HG03039 (cell line): ENCODE results near the gene SLC13A5.
"Not testable (repeated sequence)": the region's sequence is repeated elsewhere in the genome, so short reads cannot be mapped to it uniquely, and the experiment has no call there.

ENCODE experiments used
- ATAC-seq: cut with Tn5 transposase; IDR thresholded peaks from one replicate; pipeline ENCODE4 v1.9.1; 2021; ENCODE audit warnings: mild to moderate bottlenecking, moderate library complexity; ENCODE audit not compliant: unreplicated experiment

SLC13A5 gene

DNA sequence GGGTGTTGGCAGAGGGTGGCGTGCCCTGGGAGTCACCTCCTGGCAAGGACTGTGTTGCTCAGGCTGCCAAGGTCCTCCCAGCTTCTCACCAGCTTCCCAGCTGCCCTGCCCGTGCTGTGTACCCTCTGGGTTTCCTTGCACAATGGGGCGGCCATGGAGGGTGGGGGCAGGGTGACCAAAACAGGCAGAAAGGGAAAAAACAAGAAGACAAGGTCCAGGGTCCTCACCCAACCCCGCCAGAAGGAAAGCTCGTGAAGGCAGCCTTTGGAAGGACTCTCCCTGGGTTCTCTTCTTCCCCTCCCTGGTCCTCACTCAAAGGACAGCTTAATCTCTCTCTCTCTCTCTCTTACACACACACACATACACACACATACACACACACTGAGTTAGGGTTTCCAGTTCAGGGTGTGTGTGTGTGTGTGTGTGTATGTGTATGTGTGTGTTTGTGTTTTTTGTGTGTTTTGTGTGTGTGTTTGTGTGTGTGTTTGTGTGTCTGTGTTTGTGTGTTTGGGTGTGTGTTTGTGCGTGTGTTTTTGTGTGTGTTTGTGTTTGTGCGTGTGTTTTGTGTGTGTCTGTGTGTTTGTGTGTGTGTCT lies 2.0 kb downstream of the SLC13A5 start:
- ATAC-seq = no peak

DNA sequence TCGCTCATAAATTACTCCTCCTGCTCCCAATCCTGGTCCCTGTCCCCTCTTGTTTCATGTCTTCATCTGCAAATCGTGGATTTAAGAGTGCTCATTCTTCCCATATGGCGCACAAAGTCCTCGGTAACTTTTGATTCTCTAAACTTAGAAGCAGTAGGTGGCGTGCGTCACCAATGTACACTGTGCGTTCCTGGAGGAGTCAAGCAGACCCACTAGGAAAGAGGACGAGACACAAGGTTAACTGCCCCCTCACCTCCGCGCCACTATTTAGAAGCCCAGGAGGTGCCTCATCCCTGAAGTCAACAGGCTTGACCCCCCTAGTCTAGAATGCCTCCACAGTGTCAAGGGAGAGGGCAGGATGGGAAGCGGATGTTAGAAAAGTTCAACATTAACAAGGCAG lies 2.9 kb downstream of the SLC13A5 start:
- ATAC-seq = no peak

DNA sequence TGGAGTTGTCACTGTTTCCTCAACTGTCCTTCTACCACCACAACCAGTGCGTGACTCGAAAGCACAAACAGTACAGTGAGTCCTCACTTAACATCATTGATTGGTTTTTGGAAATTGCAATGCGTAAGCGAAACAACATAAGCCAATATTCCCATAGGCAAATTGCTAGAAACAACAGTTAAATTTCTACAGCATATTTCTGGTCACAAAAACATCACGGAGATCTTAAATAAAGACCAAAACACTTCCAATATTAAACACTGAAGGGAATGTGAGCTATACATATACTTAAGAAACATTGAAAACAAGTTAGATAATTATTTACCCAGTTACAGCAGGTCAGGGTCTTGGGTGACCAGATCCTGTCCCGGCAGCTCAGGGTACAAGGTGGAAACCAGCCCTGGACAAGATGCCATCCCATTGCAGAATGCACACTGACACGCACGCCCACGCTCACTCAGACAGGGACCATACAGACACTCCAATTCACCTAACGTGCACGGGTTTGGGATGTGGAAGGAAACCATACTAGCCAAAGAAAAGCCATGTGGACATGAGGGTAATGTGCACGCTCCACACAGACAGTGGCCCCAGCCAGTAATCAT lies 4.7 kb downstream of the SLC13A5 start:
- ATAC-seq = no peak

DNA sequence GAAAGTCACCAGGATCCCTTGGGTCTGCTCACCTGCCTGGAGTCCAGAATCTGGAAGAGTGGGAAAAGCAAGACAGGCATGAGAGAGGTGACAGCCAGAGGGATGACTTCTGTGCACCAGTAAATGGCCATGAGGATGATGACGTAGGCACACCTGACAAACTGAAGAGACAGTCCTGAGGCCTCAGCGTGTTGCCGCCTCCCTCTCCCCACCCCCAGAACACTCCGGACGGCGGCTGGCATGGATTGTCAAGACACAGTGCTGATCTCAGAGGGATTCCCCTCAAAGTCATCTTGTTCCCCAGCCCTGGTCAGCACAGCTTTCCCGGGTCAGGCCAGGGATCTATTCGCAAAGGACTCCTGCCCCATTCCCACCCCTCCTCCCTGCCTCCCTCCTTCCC lies 6.2 kb downstream of the SLC13A5 start:
- no peak for ATAC-seq

DNA sequence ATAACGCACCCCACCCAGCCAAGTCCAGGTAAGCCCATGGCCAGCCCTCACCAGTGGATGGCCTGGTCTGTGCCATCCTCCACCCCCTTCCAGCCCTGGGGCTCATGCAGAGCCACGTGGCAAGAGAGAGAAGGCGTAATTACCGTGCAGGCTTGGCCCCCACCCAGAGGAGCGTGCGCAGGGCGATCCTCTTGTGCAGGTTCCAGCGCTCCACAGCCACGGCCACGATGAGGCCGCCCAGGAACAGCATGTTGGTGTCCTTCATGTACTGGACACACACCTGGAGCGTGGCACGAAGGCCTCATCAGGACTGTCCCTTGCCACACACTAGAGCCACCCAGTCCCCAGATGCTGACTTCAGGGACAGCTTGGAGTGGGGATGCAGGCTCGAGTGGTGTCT lies 6.7 kb downstream of the SLC13A5 start:
- ATAC-seq = no peak

DNA sequence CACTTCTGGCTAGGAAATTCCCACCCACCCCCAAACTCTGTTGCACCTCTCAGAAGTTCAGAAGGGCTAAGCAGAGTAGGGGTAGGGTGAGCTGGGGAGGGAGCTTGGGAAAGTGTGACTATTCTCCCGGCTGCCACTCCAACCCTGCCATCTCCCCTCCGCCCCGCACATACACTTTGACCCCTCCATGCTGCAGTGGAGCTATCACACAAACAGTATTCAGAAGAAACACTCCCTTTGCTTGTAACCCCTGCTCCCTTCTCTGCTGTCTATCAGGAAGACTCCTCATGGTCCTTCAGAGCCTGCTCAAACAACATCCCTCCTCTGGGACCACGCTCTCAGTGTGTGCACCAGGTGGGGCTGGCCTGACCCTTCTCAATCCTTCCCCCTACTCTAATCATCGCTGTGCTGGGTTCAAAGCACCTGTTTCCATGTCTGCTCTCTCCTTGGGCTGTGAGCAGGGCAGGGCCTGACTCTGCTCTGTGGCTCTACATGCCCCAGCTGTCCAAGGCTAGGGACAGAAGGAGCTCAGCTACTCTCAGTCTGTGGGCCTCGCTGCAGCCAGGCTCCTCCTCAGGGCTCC lies 8.6 kb downstream of the SLC13A5 start:
- no peak for ATAC-seq

DNA sequence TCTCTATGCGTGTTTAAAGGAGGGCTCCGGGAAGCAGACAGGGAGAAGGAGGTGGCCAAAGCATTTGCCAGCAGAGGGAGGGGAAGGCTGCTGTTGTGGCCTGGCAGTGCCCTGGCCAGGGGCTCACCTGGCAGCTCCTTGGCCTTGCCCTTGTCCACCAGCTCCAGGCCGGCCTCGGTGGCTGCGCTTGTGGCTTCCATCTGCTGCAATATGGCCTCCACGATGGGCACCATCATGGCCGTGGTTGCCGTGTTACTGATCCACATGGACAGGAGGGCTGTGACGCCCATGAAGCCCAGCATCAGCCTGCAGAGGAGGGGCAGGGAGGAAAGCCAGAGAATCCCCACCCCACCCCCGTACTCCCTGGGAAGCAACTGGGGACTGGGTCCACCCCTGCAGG lies 9.4 kb downstream of the SLC13A5 start:
- no peak for ATAC-seq

DNA sequence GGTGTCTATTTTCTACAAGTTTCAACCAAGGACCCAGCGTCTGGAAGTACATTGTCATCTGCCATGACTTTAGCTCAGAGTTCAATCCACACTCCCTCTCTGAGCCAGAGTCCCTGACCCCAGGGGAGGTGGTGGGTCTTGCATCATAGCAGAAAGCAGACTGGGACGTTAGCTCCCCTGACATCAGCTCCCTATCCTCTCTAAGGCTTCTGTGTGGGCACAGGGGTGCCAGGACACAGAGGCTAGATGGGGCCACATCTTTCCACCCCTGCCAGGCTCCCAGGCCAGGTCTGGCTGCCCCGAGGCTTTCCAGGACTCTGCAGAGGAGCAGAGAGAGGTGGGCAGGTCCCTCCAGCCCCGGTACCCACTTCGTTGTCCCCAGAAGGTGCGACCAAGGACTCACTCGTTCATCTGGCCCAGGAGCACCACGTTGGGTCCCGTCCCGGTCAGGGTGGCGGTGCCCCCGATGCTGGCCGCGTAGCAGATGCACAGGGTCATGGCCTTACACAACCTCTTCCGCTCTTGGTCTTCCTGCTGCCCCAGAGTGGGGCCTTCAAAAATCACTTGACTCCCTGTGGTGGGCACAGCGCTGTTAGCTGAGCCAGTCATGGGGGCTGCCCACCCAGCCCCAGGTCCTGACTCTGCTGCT lies 10.5 kb downstream of the SLC13A5 start:
- no peak for ATAC-seq

DNA sequence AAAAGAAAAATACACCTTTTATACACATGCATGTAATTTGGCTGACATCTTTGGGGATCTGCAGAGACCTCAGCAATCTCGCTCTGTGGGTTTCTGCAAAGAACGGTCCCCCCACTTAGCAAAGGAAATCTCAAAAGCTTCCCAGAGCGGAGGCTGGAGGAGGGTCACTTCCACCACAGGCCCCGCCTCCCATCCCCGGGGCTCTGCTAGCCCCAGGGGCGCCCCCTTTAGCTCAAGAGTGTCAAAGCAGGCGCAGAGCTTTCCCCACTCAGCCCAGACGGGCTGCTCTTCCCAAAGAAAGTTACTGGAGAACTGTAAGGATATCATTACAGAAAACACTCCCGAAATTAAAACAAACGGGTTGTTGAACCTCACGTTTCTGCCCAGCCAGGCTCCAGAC lies 11.4 kb downstream of the SLC13A5 start:
- no peak for ATAC-seq

DNA sequence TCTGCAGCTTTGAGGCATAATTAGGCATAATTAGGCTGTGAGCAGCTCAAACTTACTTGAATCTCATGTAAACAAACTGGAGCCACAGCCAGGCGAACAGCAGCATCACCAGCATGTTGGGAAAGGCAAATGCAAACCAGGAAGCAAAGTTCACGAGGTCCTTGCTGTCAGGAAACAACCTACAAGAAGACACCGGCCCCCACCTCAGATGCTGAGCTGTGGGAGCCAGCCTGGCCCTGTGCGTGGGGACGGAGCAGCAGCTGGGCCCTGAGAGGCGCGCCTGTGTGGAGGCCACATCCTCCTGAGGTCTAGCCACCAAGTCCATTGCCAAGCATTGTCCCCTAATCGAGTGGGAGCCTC lies 12.2 kb downstream of the SLC13A5 start:
- ATAC-seq = no peak

DNA sequence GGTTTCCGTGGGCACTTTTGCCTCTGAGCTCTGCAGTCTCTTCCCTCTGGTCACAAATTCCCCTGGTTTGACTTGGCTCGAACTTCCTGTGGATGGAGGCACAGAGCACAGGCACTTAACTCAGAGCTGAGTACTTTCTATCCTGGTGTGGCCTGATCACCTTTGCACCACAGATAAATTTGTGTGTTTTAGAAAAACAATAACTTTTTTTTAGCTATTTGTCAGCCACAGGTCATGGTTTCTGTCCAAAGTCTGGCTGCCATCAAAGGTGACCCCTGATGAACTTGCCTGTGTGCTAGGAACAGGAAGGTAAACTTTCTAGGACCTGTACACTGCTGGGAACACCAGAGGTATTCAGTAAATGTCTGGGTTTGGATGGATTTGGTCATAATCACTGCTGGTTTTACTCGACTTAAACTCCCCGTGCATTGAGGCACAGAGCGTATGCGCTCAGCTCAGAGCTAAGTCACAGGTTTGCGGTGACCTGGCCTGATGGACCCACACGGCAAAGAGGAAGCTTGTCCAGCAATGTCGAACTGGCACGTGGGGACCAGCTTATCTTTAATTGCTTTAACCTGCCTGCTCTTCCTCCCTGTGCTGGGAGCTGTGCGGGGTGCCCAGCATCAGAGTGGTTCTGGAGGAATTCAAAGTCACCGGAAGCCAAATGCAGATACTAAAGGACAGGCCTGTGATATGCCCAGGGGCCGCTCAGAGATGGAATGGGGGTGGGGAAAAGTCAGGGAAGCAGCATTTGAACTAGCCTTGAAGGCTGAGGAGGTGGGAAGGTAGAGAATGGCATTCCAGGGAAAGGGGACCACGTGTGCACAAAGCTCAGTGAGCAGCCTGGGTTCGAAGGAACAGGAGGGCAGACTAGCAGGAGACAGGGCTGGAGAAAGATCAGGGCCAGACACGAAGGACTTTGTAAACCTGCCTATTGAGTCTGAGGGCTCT lies 12.9 kb downstream of the SLC13A5 start:
- no peak for ATAC-seq

DNA sequence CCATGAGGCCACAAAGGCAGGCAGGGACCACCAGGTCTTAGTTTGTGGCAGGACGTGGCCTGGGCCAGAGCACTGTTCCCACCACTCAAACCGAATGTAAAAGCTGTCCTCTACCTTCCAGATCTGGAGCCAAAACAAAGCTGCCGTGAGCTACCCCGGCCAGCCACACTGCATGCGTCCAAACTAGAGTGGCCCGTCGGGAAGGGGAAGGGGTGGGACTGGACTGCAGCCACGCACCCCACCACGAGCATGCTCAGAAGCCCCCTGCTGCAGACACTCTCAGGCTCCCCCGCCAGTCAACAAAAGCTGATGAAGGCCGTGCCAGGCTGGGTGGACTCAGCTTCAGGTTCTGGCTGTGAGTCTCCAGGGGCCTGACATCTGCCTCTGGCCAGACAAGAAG lies 15.2 kb downstream of the SLC13A5 start:
- ATAC-seq = no peak

DNA sequence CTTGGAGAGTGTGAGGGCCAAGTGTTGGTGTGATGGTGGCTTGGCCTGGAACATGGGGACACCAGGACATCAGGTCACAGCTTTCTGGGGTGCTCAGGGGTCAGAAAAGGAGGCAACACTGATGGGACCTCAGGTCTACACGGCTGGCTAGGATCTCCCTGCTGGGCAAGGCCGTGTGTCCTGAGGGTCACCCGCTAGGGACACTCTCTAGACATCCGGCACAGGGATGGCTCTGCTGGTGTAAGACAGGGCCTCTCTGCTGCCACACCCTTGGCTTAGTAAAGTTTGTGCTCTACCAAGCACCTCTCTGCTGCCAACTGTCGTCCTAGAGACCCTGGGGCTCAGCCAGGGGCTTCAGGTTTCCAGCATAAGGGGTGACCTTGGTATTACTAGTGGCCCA lies 16.3 kb downstream of the SLC13A5 start:
- no peak for ATAC-seq

DNA sequence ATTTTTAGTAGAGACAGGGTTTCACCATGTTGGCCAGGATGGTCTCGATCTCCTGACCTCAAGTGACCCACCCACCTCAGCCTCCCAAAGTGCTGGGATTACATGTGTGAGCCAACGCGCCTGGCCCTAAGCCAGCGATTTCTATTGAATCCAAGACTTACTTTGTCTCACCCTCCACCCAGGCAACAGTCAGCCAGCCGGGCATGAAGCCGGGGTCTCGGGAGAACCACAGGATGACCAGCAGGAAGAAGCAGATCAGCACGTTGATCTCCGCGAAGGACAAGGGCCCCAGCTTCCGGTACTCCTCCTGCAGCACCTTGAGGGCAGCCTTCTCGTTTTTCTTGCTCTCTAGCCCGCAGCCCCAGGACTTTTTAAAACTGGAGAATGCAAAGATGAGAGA lies 17.6 kb downstream of the SLC13A5 start:
- no peak for ATAC-seq

DNA sequence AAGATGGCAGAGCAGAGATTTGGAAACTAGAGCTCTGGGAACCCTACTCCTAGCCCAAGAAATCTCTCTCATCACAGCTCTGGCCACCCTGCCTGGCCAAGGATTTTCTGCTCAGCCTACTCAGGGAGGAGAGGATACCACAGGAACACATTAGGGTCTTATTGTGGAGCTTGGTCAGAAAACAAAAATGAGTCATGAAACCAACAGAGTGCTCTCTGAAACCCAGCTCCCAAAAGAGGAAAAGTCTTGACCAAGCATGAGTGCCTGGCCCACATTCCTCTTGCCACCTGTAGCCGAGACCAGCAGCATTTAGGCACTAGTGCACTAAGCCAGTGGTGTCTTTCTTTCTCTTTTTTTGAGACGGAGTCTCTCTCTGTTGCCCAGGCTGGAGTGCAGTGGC lies 18.1 kb downstream of the SLC13A5 start:
- no peak for ATAC-seq

DNA sequence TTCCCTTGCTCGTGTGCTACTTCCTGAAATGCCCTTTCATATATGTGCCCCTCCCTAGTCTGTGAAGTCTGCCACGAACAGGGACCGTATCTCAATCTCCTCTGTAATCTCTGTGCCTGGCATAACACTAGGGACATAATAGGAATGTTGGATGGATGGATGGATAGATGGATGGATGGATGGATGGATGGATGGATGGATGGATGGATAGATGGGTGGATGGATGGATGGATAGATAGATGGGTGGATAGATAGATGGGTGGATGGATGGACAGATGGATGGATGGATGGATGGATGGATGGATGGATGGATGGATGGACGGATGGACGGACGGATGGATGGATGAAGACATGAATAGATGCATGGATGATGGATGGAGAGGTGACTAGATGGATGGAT lies 21.2 kb downstream of the SLC13A5 start:
- not testable (repeated sequence) for ATAC-seq

DNA sequence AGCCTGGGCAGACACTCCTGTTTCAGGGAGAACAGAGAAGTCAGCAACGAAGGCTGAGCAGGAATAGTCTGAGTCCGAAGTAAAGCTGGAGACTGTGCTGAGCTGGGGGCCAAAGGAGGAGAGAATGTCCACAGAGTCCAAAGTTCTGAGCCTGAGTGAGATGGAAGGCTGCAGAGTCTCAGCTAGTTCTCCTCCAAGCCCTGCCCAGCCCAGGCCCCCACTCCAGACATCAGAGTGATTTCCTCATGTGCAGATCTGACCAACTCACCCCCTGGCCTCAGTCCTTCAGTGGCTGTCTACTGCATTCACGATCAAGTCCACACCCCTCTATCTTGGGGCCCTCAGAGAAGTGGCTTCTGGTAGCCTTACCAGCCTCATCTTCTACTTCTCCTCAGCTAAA lies 21.6 kb downstream of the SLC13A5 start:
- ATAC-seq = no peak

DNA sequence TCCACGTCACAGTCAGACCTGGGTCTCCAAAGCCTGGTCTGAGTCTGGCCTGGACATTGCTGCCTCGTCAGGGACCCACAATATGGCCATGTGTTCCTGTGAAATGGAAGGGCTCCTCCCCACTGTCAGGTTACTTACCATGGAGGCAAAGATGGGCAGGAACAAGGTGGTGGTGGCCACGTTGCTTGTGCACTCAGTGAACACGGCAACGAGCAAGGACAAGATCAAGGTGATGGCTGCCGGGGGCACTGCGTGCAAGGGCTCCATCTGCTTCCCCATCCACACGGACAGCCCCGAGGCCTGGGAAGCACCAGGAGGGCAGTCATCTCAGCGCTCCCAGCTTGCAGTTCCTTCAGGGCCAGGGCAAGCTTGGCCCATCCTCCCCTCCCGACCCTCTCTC lies 22.5 kb downstream of the SLC13A5 start:
- no peak for ATAC-seq

DNA sequence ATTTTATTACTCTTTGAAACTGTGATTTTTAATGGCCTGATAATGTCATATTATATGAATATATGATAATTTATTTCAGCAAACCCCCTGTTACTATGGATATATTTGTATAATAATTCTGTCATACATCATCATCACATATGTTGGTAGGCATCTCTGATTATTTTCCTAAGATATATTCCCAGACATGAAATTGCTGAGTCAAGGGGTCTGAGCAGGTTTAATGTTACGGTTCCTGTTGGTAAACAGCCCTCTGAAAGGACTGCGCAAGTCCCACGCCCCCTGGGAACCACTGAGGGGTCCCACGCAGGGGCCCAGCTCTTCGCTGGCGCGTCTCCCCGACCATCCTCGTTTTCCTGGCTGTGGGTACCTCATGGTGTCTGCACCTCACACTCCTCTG lies 24.2 kb downstream of the SLC13A5 start:
- ATAC-seq = no peak

DNA sequence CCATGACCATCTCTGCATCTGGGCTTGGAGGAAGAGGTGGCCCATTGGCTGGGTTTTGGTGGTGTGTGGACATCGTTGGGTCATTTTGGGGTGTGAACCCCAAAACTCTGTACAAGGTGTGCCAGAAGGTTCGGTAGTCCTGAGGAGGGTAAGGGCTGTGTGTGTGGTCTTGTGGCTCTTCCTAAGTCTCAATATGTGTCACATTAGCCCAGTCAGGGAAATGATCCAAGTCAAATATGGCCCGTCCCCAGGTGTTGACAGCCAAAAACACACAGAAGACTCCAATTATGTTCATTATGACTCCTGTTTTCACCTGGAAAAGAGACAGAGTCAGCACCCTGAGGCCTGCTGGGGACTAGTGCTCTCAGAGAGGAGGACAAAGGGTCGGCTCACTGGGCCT lies 27.1 kb downstream of the SLC13A5 start:
- ATAC-seq = no peak
